ENCODE results near the gene TCF19.
"Not testable (repeated sequence)": the region's sequence is repeated elsewhere in the genome, so short reads cannot be mapped to it uniquely, and the experiment has no call there.

The TCF19 gene

GRCh38 chr6:31161216-31162126 is 3.1 kb downstream of the TCF19 start:
- no peak for DNase-seq (ENCODE audit: low spot score)

GRCh38 chr6:31162463-31163165 is 4.2 kb downstream of the TCF19 start:
- no peak for DNase-seq (ENCODE audit: low spot score)

DNA sequence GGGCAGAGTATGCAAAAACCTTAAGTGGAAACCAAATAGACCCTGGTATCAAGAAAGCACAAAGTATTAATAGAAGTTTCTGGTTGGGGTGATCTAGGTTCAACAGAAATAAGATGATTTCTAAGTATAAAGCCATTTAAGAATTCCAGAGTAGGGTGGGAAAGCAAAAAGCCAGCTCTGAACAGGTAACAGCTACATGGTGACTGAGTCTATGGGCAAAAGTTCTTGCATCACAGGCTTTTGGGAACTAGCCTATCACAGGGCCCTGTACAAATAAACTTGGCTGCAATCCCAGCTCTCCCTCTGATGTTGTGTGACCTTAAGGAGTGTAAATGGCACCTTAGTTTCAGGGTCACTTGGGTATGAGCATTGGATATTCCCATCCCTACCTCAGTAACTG is 5.5 kb downstream of the TCF19 start:
- DNase-seq (ENCODE audit: low spot score) = no peak

DNA sequence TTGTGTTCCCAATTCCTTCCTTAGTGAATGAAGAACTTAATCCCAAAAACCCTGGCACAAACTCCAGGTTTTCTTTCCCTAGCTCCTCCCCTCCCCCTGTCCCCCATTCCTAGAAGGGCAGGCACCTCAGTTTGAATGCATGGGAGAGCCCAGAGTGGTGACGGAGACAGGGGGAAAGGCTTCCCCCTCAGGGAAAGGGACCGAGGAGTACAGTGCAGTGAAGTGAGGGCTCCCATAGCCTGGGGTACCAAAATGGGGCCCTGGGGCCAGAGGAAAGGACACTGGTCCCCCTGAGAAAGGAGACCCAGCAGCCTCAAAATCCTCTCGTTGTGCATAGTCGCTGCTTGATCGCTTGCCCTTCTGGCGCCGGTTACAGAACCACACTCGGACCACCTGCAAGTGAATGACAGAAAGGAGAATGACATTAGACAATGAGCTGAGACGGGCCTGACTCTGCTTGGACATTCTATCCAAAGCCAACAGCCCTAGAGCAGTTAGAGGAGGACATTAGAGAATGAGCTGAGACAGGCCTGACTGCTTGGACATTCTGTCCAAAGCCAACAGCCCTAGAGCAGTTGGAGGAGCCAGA is 6.2 kb downstream of the TCF19 start:
- not testable (repeated sequence) for DNase-seq (ENCODE audit: low spot score)

DNA sequence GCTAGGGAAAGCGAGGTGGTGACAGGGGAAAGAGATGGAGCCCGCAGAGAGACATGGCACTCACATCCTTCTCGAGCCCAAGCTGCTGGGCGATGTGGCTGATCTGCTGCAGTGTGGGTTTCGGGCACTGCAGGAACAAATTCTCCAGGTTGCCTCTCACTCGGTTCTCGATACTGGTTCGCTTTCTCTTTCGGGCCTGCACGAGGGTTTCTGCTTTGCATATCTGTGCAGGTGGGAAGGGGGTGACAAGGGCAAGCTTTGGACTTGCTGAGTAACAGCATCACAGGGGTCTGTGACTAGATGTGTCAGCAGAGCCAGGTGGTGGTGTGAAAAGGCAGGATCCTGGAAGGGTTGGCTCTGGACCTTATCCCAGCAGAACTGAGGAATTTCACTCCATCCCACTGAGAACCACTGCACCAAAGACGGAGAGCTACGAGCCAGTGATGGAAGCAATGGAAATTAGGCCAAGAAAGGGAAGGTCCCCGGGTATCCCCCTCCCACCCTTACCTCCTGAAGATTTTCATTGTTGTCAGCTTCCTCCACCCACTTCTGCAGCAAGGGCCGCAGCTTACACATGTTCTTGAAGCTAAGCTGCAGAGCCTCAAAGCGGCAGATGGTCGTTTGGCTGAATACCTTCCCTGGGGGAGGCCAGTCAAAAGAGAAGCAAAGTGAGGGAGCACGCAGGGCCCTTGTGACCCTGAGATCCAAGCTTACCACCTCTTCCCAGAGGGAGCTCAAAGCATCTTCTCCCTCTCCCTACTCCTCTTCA is 6.9 kb downstream of the TCF19 start:
- not testable (repeated sequence) for DNase-seq (ENCODE audit: low spot score)

- no peak for DNase-seq (ENCODE audit: low spot score)
Measured at GRCh38 chr6:31165986-31166385, 7.6 kb downstream of the TCF19 start.

- no peak for DNase-seq (ENCODE audit: low spot score)
Measured at GRCh38 chr6:31168606-31169005, 10.2 kb downstream of the TCF19 start.

DNA sequence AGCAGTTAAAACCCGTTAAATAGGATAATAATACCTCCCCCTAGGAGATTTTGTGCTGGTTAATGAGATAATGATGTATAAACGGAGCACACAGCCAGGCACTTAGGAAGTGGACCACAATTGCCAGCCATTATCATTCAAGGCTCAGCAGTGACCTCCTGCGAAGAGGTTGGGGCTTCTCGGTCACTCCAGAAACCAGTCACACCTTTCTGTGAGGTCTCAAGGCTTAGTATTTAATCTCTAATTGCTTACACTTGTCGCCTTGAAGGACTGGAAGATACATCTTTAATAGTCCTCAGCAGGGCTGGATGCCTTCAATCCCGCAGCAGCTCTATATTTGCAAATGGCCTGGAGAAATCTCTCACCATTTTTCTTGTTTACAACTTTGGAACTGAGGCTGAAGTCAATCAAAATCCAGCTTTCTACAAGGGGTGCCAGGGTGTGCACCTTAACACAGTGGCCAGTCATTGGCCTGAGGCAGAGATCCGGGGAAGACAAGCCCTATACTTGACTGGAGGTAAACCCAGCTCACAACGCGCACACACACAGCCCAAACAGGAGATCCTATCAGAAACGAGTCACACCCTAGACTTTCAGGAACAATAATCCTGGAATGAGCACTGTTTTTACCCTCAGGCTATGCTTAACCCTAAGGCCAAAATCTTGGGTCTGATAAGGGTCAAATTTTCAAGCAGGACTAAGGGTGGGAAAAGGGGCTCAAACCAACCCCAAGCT is 10.9 kb downstream of the TCF19 start:
- DNase-seq (ENCODE audit: low spot score) = no peak

DNA sequence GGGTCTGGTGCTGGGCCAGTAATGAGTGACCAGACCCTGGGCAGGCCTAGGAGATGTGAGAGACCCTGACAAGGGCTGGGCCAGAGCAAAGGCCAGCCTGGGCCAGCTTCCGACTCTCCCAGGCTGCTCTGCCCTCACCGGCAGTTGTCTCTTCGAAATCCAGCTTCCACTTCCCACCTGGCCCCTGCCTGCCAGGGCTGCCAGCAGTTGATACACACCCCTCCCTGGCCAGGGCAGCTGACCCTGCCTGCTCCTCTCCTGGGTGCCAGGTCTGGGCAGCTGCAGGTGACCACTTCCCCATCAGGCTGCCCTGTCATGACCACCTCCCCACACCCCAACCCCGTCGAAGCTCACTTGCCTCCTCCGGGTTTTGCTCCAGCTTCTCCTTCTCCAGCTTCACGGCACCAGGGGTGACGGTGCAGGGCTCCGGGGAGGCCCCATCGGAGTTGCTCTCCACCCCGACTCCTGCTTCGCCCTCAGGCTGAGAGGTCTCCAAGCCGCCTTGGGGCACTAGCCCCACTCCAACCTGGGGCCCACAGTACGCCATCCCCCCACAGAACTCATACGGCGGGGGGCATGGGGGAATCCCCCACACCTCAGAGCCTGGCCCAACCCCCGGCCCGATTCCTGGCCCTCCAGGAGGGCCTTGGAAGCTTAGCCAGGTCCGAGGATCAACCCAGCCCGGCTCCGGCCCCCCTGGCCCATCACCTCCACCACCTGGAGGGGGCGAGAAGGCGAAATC is 11.6 kb downstream of the TCF19 start:
- DNase-seq (ENCODE audit: low spot score) = not testable (repeated sequence)

DNA sequence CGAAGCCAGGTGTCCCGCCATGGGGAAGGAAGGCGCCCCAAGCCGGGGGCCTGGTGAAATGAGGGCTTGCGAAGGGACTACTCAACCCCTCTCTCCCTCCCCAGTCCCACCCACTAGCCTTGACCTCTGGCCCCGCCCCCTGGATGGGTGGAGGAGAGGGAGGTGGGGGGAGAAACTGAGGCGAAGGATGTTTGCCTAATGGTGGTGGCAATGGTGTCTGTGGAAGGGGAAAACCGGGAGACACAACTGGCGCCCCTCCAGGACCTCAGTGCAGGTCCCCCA is 12.2 kb downstream of the TCF19 start, which contains the start of gene POU5F1:
TSS of gene POU5F1 (minus strand) at position 83 of the 282 bp plus-strand sequence. CDS start at position 21, 62 bp downstream.
- no peak for DNase-seq (ENCODE audit: low spot score)

DNA sequence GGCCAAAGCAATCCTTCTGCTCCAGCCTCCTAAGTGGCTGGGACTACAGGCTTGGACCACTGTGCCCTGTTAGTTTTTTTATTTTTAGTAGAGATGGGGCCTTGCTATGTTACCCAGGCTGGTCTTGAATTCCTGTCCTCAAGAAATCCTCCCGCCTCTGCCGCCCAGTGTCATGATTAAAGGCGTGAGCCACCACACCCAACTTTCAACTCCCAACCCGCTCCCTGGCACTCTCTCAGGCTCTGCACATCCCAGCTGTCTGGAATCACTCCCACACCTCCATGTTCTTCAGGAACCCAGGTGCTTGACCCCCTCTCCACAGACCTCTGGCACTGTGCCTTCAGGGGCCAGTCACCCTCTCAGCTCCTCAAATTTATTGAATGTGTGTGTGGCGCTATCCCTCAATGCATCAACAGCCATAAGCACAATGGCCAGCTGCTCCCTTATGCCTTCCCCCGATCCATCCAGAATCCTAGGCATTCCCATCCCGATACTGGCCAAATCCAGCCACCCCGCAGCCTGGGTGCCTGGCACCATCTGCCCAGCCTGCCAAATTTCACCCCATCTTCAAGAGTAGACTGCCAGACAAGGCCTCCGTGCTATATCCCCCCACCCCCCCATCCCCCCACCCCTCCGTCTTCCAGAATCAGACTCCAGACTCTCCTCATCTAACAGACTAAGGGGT is 12.7 kb downstream of the TCF19 start:
- no peak for DNase-seq (ENCODE audit: low spot score)

DNA sequence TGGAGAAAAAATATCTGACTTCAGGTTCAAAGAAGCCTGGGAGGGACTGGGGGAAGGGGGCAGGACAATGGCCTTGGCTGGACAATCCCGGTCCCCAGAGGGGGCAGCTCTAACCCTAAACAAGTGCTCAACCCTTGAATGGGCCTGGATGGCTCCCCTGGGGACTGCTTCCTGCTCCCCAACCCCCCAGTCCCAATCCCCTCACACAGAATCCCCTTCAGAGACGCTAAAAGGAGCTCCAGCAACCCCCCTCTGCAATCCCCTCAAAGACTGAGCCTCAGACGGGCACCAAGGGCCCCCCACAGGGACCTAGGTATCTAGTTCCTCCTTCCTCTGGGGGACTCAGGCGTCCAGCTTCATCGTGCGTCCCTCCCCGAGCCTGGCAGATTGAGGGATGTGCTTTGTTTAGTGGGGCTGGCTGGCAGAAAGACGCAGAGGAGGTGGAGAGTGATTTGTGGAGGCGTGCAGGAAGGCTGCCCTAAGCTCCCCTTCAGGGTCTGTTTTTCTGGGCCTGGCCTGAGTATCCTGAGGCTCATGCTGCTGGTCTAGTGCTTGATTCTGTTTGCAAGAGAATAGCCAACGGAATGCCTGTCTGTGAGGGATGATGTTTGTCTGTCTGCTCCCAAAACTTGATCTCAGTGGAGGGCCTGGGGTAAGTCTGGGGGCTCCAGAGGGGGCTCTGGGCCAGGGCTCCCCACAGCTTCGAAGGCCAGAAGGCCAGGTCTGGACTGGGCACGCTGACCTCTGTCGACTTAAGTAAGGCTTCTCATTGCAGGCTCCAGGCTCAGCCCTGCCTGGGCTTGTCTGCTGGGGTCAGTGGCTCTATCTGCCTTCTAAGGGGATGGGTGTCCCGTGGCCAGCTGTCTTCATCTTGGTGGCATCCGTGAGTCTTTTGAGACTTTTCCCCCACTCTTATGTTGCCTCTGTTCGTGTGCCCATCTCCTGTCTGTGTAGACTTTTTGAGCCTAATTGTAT is 13.8 kb downstream of the TCF19 start:
- no peak for DNase-seq (ENCODE audit: low spot score)

DNA sequence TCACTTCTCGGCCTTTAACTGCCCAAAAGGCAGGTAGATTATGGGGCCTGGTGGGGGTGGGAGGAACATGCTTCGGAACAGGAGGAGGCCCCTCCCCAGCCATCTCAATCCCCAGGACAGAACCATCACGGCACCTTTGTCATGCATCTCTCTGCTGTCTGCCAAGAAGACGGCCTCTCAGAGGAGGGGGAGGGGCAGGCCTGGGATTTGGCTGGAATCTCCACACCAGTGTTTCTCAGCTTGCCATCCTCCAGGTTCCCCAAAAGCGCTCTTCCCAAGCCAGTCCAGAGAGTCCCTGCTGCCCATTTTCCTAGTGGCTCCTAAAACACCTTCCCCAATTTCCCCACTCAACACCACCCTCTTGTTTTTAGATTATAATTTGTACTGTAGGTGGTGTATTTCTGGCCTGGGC is 14.6 kb downstream of the TCF19 start:
- no peak for DNase-seq (ENCODE audit: low spot score)

GRCh38 chr6:31173406-31173805 is 15.0 kb downstream of the TCF19 start:
- DNase-seq (ENCODE audit: low spot score) = no peak

GRCh38 chr6:31174378-31174777 is 16.0 kb downstream of the TCF19 start:
- DNase-seq (ENCODE audit: low spot score) = no peak

DNA sequence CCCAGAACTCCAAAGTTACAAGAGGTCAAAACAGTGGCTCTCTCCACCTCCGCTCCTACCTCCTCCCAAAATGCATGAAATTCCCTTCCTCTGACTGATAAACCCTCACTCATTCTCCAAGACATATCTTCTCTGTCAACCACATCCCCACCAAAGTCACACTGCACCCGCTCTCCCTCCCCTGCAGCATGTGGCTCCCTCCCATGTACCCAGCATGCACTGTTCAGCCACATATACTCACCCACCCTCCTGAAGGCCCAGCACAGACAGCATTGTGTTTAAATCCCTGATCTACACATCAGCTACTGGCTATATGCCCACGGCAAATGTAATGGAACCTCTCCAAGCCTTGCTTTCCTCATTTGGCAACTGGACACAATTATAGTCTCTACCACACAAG is 17.6 kb downstream of the TCF19 start:
- DNase-seq (ENCODE audit: low spot score) = no peak

DNA sequence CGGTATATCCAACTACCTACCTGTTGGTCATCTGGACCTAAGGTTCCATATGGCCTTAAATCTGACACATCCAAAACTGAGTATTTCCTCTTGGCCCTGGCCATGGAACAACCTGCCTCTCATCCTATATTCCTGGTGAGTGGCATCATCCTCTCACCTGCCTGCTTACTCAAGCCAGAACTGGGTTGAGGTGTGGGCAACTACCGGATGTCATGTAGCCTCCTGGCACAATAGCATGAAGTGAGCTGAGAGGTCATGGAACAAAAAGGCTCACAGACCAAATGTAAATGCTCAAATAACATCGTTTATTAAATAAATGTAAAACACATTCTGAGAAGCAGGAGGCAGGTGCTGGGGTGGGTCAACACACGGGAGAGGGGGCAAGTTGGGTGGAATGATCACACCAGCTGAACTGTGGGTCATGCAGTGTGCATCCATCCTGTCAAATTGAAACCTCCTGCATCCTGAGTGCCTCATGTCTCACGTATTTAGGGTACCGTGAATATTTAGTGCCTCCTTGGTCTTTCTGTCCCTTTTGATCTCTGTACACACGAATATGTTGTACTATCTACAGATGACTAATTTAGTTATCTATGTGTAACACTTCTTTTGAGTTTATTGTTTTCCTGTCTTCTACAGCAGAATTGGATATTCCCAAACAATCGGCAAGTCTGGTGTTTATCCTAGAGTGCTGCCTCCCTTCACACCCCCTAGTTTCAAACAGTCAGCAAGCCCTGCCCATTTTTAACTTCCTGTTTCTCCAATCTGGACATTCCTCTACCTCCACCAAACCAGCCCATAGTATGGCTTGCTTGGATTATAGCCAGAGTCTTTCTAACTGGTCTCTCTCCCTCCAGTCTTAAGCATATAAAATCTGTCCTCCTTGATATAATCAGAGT is 20.0 kb downstream of the TCF19 start:
- DNase-seq (ENCODE audit: low spot score) = no peak

GRCh38 chr6:31179042-31179386 is 20.6 kb downstream of the TCF19 start:
- DNase-seq (ENCODE audit: low spot score) = no peak

All from SK-N-DZ (cell line).